AG10803 (cell line): Measurements from ENCODE around the gene HOXC12.

Experiments
- DNase-seq: peaks from one replicate; pipeline ENCODE4 v3.0.0; 2010; ENCODE audit warnings: low read depth
- H3K4me3 ChIP-seq: 2 replicates; pipeline ENCODE4 v1.5.1; 2011; ENCODE audit warnings: mild to moderate bottlenecking, low read length, control low read depth
- CTCF ChIP-seq: conservative IDR thresholded peaks from 2 replicates; pipeline ENCODE4 v1.5.1; 2011; ENCODE audit warnings: mild to moderate bottlenecking, low read length, control low read depth, inconsistent platforms

HOXC12 gene

DNA sequence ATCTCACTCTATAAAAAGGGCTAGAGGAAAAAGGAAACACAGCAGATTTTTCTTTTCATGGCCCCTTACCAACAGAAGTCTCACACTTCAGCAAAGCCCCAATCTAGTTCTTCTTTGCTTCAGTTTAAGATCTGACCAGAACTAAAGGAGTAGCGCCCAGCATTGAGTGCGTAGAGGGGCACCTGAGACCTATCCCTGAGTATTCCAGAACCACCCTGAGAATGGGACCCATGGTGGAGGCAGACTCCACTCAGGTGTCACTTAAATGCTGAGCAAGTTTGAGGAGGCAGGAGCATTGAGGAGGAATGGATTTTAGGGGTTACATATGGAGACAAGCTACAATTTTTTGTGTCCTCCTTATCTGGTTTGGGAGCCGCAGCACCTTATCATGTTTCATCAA, 16.4 kb downstream of the HOXC12 start:
- H3K4me3 ChIP-seq = no peak overlapping the region
- DNase-seq = no peak
- TF ChIP-seq CTCF = no peak

DNA sequence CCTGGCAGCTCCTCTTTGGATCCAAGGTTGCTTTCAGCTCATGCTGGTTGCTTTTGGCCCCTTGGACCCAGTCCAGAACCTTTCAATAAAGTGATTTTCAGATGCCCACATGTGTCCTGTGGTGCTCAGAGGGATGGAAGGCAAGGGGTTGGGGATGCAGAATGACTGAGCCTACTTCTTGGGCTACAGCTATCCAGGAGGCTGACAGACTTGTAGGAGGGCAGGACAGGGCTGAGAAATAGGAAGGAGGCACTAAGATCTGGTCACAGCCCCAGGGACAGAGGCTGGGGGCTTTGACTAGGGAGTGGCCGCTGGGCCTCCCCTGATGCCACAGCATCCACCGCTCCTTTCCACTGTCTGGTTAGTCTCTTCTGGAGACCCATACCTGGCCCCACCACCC, 17.0 kb downstream of the HOXC12 start:
- H3K4me3 ChIP-seq = no peak overlapping the region
- no peak for DNase-seq

DNA sequence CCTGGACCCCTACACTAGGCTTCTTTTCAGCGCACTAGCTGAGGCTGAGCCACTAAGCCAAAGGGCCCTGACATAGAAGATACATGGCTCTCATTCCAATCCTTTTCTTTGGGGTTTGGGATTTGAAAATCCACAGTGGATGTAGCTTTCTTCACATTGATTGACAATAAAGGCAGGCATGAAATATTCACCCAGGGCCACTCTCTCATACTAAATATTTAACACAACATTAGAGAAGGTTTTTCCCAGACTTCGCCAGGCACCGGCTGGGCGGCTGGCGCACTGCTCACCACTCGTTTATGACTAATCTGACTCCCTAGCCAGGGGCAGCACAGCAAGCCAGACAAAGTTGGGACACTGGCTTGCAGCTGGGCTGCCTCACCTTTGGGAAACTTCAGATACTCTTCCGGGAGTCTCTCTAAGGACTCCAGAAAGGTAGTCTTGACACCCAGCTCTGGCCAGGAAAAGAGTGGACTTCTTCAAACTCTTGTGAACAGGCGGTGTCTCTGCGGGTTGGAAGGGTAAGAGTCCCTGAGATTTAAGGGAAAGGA, 17.5 kb downstream of the HOXC12 start:
- peak overlapping the region; percentile 86 for H3K4me3 ChIP-seq
- no peak for TF ChIP-seq CTCF
- DNase-seq = no peak

More for the DNA sequence above, 17.0 kb downstream of the HOXC12 start:
- no peak for TF ChIP-seq CTCF

- no peak for TF ChIP-seq CTCF
- DNase-seq = no peak
- peak within 1 kb of the TSS; percentile 86 for H3K4me3 ChIP-seq
Observed at GRCh38 chr12:53972722-53973235, 18.1 kb downstream of the HOXC12 start, which contains the start of gene HOXC11. Gene HOXC11, plus strand, starts transcription at chr12:53973126. Its CDS starts 116 bp downstream, at chr12:53973242.

DNA sequence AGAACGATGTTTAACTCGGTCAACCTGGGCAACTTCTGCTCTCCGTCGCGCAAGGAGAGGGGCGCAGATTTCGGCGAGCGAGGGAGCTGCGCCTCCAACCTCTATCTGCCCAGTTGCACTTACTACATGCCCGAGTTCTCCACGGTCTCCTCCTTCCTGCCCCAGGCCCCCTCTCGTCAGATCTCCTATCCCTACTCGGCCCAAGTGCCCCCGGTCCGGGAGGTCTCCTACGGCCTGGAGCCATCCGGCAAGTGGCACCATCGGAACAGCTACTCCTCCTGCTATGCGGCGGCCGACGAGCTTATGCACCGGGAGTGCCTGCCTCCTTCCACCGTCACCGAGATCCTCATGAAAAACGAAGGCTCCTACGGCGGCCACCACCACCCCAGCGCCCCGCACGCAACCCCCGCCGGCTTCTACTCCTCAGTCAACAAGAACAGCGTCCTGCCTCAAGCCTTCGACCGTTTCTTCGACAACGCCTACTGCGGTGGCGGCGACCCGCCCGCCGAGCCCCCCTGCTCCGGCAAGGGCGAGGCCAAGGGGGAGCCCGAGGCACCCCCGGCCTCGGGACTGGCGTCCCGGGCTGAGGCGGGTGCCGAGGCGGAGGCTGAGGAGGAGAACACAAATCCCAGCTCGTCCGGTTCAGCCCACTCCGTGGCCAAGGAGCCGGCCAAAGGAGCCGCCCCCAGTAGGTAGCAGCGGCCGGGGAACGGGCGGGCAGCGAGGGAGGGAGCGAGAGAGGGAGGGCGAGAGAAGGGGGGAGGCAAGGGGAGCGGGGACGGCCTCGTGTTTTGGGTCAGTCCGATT, 18.7 kb downstream of the HOXC12 start:
- DNase-seq = peak; percentile 67
- peak overlapping the region; percentile 86 for H3K4me3 ChIP-seq
- TF ChIP-seq CTCF = no peak

- peak within 1 kb of the TSS; percentile 86 for H3K4me3 ChIP-seq
- TF ChIP-seq CTCF = no peak
- peak; percentile 59 for DNase-seq
Observed at GRCh38 chr12:53974084-53975063, 19.7 kb downstream of the HOXC12 start, which contains the start of gene HOTAIR. Gene HOTAIR, minus strand, starts transcription at chr12:53974954.
